NCI-H82 (cell line): ENCODE data around the gene NES.

Experiments
- DNase-seq: peaks from one replicate; lab custom pipeline; 2025; lab: John Stamatoyannopoulos, UW

Gene NES

DNA sequence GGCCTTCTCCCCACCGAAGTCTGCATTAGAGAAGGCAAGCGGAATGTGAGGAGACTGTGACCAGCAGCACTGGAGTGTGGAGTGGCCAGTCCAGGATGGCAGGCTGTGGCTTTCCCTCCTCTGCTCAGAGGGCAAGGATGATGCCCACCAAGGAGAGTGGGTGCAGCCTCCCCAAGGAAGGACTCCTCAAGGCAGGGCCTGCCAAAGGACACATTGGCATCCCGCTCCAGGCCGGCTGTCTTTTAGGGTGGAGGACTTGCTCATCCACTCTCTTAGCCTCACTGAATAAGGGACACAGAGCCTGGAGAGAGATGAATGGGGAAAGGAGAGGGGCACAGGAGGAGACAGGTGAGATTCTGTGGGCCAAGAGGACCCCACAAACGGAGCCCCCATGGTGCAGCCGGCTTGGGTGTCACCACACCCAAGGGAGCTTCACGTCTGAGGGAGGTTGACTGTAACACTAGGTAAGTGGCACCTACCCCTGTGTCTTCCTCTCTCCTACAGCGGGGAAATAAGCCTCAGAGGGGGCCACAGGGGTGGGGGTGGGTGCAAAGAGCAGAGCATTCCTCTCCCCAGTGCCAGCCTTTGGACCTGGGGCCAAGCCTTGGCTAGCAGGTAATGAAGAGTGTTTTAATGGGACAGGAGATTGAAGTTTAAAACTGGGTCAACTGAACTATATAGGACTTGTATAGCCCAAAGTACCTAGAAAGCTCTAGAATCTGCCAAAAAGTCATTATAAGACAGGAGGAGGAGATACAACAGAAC, 4.2 kb upstream of the NES start:
- no peak for DNase-seq

DNA sequence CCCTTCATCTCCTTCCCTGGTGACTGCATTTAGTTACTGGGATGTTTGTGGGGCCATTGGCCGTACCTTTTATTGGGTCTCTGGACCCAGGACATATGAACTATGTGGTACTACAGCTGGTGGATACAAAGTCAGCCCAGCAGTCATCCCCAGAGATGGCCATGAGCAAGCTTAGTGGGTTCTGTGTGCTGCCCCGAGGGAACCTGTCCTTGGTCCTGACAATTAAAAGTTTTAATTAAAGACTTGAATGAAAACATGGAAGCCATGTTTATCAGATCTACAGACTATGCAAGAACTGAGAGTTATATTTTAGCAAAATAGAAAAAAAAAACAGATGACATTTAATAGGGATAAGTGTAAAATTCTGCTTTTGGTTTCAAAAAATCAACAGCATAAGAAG, 2.8 kb upstream of the NES start:
- no peak for DNase-seq

DNA sequence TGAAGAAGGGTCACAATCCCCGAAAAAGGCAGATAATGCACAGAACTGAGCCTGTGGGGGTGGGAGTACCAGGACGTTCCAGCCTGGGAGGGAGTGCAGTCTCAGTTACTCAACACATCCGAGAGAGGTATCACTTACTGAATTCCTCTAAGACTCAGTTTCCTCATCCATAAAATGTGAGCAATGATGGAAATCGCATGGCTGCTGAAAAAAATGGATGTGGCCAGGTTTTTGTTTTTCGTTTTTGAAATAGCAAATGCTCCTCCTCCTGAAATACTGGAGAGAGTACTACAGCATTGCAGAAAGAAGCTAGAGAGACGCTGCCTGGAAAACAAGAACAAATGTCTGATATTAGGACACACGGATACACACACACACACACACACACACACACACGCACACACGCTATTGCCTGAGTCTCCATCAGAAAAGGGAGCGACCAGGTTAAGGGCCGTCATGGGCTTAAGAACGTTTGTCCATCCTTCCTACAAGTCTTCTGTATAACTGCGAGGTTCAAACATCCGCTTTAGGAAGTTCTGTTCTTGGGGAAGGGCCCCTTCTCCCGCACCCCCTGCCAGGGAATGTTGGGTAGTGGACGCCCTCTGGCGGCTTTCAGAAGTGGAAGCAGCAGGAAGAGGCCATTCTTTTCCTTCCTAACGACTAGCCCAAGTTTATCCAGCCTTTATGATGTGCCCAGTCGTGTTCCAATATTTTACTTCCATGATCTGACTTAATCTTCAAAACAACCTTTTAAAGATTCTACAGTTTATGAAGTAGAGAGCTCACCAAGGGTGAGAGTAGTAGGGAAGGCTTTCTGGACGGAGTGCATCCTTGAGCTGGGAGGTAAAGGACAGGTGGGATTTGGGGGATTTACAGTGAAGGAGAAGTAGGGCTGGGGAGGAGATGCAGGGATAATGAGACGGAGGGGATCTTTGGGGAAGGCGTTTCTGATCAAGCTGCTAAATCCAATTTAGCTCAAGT, 699 bp upstream of the NES start:
- DNase-seq: peak; percentile 92

DNA sequence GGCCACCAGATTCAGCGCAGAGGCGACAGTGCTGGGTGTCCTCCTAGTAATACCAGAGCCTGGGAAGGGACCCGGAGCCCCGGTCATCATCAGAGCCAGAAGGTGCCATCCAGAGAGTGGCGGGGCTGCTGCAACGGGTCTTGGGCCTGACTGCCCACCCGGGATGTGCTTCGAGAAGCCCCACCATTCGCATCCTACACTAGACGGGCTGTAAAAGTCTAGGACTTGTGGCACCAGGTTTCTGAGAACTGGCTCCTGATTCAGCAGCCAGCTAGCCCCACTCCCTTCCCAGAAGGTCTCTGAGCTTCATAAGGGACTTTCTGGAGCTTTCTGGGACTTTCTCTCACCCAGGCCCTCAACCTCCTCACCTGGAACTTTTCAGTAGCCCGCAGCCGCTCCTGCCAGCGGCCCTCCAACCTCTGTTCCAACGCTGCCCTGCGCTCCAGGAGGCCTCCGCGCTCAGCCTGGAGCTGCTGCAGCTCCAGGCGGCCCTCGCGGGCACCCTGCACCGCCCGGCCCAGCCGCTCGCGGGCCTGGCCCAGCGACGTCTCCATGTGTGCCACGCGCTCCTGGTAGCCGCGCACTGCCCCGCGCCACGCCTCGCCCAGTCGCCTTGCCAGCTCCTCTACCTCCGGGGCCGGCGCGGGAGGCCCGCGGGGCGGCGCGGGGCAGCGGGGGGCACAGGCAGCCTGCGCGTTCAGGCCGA, 940 bp downstream of the NES start:
- no peak for DNase-seq

DNA sequence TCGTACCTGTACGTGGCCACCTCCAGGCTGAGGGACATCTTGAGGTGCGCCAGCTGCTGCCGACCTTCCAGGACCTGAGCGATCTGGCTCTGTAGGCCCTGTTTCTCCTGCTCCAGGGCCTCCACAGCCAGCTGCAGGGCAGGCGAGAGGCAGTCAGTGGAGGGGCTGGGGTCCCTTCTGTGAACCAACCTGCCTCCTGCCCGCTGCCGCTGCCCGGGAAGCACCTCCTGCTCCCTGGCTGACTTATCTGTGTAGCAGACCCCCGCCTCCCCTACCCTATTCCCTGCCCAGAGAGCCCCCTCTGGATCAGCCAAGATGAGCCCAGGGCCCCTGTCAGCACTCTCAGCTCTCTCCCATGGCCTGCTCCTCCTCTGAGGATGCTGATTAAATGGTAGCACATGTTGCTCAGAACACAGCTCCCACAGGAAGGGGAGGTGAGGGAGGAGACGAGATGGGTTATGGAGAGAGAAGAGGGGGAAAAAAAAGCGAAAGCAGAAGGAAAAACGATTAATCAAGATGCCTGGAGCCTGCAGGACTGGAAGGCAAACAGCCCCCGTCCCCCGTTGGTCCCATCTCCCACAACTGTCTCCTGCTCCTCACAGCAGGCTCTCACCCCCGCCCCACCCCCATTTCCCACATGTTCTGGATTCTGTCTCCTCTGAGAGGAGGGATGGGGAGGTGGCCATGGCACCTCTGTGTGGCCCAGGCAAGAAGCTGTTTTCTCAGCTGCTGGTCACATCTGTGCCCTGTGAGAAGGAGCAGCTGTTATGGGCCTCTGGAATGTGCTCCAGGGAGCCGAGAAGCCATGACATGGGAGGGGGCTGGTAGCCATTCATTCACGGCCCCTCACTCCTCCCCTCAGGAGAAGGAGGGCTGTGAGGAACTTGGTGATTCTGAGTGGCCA, 1.7 kb downstream of the NES start:
- peak; percentile 67 for DNase-seq

DNA sequence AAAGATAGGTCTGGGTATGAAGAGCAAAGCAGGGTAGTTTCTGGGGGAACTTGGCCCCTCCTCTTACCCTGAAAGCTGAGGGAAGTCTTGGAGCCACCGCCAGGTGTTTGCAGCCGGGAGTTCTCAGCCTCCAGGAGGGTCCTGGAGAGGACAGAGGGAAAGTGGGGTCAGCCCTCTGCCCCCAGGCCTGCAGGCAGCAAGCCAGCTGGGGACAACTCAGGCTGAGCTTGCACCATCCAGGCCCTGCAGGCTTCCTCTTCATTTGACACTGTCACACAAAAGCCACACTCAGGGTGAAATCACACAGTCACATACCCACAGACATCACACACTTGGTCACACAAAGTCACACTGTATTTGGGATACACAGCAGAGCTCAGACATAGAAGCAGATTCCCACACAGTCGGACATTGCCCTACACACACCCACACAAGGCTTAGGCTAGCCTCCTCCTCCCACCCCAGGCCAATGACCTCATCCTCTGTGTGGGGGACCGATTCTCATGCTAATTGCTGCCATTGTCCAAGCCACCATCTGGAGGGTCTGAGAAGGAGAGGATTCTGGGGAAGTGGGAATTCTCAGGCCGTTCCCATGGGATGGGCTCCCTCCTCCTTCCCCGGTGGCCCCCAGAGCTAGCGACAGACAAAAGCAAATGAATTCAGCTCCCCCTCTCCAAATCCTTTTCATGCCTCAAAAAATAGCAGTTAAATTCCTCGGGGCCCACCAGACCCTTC, 3.7 kb downstream of the NES start:
- peak; percentile 63 for DNase-seq

DNA sequence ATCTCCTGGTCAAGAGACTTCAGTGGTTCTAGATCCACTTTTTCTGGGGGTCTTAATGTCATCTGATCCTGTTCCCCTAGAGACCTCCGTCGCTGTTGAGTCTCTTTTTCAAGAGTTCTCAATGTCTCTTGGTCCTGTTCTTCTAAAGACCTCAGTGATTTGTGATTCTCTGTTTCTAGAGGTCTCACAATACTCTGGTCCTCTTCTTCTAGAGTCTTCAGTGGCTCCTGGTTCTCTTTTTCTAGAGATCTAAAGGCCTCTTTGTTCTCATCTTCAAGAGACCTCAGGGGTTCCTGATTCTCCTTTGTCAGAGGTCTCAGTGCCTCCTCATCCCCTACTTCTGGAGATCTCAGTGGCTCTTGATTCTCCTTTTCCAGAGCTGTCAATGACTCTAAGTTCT, 5.4 kb downstream of the NES start:
- DNase-seq: no peak

DNA sequence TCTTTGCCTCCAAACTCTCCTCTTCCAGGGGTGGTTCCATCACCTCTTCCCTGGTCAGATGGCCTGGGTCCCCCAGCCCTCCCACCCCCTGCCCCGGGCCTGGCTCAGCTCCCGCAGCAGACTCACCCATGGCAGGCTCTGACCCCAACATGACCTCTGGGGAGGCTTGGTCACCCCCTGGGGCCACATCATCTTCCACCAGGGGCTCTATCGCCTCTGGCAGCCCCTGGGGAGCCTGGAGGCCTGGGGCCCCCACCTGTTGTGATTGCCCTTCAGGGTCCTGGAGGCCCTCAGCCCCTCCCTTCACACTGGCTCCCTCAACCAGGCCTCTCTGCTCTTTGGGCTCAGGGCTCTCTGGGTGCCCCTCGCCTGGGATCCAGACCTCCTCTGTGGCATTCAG, 6.4 kb downstream of the NES start:
- DNase-seq: no peak

DNA sequence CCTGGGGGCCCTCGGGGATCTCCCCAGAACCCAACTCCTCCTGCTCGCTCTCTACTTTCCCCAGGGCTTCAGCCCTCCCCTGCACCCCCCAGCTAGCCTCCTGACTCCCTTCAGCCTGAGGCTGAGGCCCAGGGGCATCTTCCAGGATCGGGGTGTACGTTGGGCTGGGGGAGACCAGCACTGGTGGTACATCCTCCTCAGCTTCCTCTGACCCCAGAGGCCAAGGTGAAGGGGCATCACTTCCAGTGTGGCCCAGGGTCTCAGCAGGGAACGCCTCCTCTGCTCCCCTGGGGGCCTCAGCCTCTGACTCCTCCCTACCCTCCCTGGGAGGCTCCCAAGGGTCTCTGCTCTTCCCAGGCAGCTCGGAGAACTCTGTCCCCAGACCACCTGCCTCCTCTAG, 6.8 kb downstream of the NES start:
- no peak for DNase-seq

DNA sequence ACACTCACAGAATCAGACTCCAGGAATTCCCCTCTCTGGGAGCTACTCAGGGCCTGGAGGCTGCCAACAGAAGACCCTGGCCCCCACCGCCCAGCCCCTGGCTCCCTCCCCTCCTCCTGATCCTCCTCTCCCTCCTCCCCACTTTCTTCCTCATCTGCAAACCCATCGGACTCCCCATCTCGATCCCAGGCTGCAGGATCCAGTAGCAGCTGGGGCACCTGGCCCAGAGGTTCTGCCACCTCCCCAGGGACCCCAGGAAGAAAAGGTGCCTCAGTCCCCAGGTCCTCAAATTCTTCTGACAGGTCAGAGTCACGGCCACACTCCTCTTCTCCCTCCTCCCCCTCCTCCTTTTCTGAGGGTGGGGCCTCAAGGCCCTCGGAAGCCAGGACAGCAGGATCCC, 7.4 kb downstream of the NES start:
- DNase-seq: no peak

DNA sequence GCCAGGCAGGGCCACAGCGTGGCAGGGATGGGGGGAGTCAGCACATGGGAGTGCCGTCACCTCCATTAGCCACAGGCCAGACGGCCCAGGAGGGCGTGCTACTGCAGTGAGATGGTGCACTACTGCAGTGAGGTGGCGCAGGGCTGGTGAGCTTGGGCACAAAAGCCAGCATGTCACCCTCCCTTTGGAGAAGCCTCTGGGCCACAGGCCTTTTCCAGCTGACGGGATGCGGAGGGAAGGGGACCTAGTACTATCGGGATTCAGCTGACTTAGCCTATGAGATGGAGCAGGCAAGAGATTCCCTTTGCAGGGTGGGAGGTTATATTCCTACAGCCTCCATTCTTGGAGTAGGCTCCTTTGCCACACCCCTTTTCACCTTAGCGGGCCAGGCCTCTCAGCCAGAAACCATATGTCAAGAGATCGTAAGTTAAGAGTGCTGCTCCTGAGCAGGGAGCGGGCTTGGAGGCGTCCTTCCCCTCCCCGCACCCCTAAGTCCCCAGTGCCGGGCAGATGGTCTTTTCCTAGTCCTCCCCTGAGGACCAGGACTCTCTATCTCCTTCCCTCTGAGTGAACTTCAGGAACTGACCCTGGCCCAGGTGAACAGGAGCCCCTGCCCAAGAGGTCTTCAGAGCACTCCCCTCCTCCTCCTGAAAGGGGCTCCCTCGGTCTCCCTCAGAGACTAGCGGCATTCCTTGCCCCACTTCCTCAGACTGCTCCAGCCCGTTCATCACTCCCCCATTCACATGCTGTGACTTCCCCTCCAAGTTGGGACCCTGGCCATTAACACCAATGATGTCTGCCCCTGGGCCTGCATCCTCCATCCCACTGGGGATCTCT, 8.2 kb downstream of the NES start:
- DNase-seq: peak; percentile 85

DNA sequence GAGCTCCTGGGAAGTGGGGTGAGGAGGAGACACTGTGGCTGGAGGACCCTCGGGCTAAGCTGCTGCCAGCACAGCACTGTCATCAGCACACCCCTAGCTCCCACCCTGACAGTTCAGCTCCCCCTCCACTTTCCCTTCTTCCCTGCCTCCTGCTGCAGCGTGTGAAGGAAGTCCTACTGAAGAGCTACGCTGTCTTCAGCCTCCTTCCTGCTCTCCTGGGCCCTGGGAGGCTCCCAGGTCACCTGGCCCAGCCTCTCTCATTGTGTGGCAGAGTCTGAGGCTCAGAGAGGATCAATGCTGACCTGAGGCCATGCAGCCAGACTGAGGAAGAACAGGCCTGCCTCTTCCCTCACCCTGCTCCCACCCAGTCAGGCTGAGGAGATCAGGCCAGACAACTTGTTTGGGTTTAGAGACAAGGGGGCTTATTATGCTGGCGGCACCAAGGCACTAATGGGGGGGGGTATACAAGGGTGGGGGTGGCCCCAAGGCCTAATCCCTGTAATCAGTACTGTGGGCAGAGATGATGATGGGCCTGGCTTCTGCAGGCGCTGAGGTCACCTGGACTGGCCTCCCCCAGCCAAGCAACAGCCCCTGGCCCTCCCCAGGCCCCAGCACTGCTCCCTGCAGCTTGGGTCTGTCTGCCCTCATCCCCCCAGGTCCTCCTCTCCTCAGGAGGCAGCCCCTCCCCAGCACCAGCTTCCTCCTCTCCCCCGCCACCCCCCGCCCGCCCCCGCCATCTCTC, 9.1 kb downstream of the NES start:
- DNase-seq: peak; percentile 79

DNA sequence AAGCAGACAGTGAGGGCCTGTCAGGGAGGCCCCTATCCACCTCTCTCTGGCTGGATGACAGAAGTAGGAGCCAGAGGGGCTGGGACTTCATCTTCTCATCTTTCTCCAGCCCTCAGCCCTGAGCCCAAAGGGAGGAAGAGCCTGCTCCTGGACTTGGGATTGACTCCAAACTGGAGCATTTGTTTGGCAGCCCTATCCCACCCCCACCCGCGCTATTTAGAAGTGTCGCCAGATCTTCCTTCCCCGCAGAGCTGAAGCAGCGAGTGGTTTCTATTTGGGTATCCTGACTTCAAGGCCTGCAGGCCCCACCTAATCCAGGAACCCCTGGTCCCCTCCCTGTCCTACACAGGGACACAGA, 9.6 kb downstream of the NES start:
- no peak for DNase-seq

DNA sequence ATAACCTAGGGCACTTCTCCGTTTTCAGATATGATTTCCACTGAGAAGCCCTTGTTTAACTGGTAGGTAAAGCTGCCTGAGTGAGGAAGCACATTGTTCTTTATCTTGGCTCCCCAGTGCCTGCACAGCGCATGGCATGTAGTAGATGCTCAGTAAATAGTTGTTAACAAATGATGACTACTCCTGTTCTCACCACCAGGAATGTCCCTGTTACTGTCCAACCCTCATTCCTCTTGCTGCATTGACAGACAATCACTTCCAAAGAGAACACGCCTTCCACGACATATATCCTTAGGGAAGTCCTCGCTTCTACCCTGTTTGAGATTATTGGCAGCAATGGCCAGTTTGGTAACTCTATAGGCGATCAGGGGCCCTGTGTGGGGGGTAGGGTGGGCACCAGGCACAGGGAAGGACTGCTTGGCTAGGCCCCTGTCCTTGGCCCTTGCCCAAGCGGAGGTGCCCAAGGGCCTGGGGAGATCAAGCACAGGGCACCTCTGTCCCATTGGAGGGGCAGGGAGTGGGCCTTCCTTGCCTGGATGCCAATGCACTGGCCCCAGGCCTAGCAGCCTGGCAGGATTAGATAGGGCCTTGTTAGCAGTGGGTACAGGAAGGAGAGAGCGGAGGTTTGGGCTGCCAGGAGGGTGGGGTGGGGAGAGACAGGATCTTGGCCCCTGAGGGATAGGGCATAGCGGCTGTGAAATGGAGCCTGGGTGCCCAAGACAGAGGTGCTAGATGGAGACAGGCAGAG, 10.2 kb downstream of the NES start:
- no peak for DNase-seq

DNA sequence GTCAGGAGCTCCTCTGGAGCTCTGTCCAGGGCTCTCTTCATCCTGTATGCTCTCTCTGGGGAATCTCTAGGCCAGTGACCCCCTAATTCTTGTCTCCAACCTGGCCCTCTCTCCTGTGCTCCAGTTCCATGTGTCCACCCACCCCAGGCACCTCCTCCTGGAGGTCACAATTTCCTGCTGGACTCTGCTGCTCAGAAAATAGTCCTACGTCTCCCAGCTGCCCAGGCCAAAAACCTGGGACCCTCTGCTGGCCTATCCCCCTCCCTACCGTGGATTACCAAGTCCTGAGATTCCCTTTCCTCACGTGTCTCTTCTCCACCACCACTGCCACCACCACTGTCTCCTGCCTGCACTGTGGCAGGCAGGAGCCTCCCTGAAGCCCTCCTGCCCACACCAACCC, 11.7 kb downstream of the NES start:
- DNase-seq: no peak

DNA sequence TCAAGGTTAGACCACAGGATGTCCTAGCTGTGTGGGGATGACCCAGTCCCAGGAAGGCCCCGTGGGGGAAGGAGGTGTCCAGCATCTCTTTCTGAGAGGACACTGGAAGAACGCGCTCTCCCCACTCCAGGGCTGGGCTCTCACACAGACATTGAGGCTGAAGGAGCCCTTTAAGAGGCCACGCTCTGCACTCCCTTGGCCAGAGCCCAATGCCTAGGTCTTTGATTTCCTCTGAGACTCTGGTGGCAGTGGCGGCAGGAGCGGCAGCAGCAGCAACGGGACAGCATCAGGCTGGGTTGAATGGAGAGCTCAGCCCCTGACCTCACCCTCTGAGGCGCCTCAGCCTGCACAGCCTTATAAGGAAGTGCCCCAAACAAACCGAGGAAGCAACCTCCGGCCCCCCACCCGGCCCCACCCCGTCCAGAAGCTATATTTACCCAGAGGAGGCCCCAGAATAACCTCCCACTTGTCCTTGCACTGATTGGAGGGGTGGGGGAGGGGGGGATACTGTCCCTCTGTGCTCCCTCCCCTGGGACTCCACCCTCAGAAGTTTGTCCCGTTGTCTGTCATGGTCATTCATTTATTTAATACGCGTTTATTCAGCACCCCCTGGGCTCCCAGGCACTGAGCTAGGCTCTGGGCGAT, 12.3 kb downstream of the NES start:
- DNase-seq: peak; percentile 46

DNA sequence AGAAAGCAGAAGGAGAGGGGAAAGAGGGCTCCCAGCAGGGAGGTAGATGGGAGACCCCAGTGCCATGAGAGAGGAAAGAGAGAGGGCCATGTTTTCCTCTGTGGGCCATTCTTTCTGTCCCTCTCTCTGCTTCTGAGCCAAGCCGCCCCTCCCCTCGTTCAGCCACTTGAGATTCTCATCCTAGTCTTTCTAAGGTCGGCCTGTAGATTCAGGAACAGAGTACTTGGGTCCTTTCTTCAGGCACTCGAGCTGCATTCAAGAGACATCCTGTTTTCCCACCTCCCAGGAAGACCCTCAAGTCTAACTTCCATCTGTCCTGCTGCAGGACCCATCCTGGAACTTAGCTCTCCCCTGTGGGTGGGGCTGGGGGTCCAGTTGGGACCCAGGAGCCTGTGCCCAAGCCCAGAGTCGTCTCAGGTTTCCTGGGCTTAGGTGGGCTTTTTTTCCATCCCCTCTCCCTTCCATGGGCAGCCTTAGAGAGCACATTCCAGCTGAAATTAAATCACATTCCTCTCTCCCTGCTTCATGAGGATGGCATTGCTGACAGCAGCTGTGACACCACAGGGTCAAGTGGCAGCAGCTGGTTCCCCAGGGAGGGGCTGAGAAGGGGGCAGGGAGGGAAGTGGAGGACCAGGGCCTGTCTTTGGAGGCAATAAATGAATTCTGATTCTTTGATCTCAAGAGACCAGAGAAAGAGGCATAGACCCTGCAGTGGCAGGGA, 13.0 kb downstream of the NES start:
- peak; percentile 63 for DNase-seq
